Fibroblast of villous mesenchyme (primary cell): ENCODE measurements around the gene PANK4. TPM values are rescaled to one million over a fixed set of nuclear protein-coding genes. Genes with fewer than 3 reads are reported as not detected.

Source experiments
- DNase-seq: peaks from one replicate; pipeline ENCODE4 v3.0.0-alpha.2; 2010; ENCODE audit warnings: low read depth
- H3K4me3 ChIP-seq: 2 replicates; pipeline ENCODE4 v1.5.1; 2011; ENCODE audit warnings: low read depth, mild to moderate bottlenecking, low read length
- total RNA-seq: library from RNA; depleted of rRNA; stranded (reverse); fragments of >200 nt; gene quantifications from 2 replicates; pipeline ENCODE4 v1.2.3, GENCODE V29; 2012
- TF ChIP-seq, protein P1 (sequence below): IDR thresholded peaks from 2 replicates; pipeline ENCODE4 v1.5.1; 2012; ENCODE audit warnings: low read depth, mild to moderate bottlenecking, low read length; ENCODE audit not compliant: insufficient read depth

PANK4 gene
- total RNA-seq, 1 donor: 27.6 TPM

DNA sequence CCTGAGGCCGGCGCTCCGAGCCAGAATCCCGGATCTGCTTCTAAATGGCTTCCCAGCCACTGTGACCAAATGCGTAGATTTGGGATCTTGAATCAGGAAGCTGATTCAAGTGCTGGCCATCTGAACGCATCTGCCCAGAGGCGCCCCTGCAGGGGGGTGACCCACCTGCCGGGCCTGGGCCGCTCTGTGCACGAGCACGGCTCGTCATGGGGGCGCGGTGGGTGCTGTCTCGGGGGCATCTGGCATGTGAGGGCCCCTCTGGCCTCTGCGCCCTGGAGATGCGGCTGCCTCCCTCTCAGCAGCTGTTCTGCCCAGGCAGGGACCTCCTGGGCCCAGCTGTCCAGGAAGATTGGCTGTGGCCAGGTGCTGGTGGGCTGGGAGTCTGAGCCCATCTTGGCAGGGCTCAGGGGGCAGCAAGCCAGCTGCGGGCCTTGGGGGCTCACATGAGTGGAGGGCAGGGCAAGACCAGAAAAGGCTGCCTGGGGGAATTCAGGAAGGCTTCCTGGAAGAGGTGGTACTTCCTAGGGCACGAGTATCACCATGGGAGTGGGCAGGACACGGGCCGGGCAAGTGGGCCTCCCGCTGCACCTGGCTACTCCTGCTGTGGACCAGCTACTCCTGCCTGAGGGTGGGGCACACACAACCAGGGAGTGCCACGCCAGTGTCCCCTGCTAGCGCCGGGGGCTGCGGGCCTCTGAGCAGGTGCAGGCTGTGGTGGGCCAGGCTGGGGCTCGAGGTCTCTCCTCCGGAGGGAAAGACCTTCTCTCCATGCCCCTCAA is 25.2 kb downstream of the PANK4 start:
- TF ChIP-seq, protein P1, sequence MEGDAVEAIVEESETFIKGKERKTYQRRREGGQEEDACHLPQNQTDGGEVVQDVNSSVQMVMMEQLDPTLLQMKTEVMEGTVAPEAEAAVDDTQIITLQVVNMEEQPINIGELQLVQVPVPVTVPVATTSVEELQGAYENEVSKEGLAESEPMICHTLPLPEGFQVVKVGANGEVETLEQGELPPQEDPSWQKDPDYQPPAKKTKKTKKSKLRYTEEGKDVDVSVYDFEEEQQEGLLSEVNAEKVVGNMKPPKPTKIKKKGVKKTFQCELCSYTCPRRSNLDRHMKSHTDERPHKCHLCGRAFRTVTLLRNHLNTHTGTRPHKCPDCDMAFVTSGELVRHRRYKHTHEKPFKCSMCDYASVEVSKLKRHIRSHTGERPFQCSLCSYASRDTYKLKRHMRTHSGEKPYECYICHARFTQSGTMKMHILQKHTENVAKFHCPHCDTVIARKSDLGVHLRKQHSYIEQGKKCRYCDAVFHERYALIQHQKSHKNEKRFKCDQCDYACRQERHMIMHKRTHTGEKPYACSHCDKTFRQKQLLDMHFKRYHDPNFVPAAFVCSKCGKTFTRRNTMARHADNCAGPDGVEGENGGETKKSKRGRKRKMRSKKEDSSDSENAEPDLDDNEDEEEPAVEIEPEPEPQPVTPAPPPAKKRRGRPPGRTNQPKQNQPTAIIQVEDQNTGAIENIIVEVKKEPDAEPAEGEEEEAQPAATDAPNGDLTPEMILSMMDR: no peak
- DNase-seq: no peak
- H3K4me3 ChIP-seq: no peak overlapping the region

DNA sequence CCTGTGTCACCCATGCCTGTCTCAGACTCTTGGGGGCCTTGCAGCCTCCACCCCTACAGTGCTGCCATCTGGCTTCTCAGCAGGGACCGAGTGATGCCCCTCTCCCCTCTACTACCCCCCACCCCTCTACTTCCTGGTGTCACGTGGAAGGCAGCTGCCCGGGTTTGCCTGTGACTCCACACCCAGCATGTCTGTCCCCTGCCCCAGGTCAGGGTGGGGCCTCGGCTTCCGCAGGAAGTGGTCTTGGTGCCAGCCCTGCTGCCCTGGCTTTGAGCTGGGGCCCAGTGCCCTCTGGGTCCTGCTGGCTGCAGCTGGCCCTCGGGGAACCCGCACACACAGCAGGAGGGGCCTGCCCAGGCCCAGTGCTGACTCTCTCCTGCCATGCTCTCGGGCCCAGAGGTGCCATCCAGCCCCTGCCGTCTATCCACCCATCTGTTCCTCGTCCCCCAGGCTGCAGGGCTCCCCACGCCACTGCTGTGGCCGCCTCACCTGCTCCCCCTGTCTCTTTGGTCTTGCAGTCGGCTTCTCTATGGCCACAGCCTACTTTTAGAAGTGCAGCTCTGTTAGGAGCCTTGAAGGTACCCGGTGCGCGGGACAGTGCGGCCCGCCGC is 26.3 kb downstream of the PANK4 start:
- no peak for DNase-seq
- TF ChIP-seq, protein P1: no peak
- H3K4me3 ChIP-seq: no peak overlapping the region

DNA sequence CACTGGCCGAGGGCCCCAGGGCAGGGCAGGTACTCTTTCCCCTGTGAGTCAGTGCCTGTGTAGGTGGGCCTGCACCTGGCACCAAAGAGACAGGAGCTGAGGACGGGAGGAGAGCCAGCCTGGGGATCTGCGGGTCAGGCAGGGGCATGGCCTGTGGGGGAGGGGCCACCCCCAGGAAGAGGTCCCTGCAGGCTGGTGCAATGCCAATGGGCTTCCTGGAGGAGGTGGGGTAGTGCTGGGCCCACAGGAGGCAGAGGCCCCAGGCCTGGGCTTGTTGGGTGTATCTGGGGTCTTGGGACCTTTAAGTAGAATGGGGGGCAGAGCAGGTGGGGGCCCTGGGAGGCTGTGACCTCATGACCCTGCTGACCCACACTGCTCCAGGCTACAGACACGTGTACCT is 27.1 kb downstream of the PANK4 start:
- DNase-seq: no peak
- H3K4me3 ChIP-seq: no peak overlapping the region
- TF ChIP-seq, protein P1: no peak

DNA sequence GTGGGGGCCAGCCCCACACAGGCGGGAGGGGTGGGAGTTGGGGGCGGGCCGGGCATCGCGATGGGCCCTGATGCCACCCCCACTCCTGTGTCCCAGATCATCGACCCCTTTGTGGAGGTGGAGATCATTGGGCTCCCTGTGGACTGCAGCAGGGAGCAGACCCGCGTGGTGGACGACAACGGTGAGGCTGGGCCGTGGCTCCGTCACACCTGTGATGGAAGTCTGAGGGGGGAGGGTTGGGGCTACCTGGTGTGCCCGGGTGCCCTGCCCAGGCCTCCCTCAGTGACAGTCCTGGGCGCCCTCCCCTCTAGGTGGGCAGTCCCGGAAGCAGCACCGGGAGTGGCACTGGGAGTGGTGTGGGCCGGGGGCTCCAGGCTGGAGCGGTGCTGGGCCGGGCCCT is 27.7 kb downstream of the PANK4 start:
- TF ChIP-seq, protein P1: no peak
- no peak for DNase-seq
- no peak overlapping the region for H3K4me3 ChIP-seq

DNA sequence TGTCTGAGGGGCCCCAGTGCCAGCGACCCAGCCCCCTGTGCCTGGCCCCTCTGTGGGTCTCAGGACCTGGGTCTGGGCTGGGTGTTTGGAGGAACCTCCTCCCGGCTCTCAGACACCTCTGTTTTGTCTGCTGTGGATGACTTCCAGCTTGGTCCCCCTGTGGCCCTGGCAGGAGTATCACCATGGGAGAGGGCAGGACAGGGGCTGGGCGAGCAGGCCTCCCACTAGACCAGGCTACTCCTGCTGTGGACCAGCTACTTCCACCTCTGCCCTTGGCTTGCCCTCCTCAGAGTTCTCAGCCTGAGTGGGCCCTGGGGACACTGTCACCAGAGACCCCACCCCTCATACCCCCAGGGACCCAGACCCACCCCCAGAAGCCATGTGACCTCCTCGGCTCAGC is 28.5 kb downstream of the PANK4 start:
- no peak overlapping the region for H3K4me3 ChIP-seq
- TF ChIP-seq, protein P1: no peak
- DNase-seq: no peak

DNA sequence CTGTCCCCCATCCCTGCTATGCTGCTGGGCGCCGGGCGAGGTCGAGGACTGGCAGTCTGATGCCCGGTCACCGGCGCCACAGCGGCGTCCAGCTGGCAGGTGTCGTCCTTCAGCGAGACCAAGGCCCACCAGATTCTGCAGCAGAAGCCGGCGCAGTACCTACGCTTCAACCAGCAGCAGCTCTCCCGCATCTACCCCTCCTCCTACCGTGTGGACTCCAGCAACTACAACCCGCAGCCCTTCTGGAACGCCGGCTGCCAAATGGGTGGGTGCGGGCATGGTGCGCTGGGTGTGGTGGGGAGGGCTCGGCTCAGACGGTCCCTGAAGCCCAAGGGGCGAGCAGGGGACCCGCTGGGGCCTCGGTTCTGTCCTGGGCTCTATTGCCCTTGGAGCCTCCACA is 29.6 kb downstream of the PANK4 start:
- H3K4me3 ChIP-seq: no peak overlapping the region
- no peak for DNase-seq
- TF ChIP-seq, protein P1: no peak
